ENCODE measurements around the gene MADCAM1. TPM values are rescaled to one million over a fixed set of nuclear protein-coding genes. Genes with fewer than 3 reads are reported as not detected.

Gene MADCAM1
- total and polyA plus RNA-seq, 10 donors = 3.0 to 33.6 (median 5.6) TPM

DNA sequence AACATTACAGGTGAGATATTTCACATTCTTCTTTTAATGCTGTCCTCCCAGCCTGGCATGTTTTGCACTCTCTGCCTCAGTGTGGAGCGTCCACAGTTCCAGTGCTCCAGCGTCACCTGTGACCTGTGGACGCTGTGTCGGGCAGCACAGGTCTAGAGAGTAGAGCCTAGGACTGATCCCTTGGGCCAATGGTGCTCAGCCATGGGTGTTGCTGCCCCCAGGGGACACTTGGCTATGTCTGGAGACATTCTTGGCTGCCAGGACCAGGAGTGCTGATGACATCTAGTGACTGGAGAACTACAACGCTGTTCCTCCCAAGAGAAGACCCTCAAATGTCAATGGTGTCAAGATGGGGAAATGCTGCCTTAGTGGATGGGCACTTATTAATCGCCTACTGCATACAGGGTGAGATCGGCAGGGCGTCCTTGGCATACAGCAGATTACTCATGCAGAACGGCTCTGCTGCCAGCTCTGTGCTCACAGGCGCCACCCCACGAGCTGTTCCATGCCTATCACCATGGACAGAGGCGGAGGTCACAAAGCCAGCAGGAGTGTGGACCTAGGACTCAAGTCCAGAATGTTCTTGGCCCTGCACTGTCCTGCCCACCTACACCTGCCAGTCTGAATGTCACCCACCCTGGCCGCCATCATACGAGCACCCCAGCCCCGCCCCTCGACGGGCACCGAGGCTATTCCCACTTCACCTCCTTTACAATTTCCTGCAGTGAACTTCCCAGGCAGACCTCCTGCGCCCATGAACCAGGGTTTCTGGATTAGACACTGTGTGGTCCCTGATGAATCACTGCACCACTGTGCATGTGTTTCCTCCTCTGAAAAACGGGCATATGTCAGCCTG is 13.9 kb upstream of the MADCAM1 start:
- Histone ChIP-seq H3K27ac (peak overlapping the region in 1 of 8 donors; percentile 11), H3K9me3 (peaks cover 0 to 15% (median 0%) of the 10 kb centered on the region in 8 donors), H3K36me3 (no peaks in the 10 kb centered on the region), H3K27me3 (replicated peaks in 1 of 7) (peaks cover 0 to 23% (median 5%) of the 10 kb centered on the region in 7 donors), H3K4me3 (no peak overlapping the region), H3K4me1 (peaks cover 0 to 9% (median 5%) of the 10 kb centered on the region in 6 donors)
- DNase-seq = peak; percentile 55
- TF ChIP-seq POLR2A (IDR thresholded peaks at IDR 0.05) (no peak), POLR2AphosphoS5 (IDR thresholded peaks at IDR 0.05) (no peak)
- TF ChIP-seq, protein P1, sequence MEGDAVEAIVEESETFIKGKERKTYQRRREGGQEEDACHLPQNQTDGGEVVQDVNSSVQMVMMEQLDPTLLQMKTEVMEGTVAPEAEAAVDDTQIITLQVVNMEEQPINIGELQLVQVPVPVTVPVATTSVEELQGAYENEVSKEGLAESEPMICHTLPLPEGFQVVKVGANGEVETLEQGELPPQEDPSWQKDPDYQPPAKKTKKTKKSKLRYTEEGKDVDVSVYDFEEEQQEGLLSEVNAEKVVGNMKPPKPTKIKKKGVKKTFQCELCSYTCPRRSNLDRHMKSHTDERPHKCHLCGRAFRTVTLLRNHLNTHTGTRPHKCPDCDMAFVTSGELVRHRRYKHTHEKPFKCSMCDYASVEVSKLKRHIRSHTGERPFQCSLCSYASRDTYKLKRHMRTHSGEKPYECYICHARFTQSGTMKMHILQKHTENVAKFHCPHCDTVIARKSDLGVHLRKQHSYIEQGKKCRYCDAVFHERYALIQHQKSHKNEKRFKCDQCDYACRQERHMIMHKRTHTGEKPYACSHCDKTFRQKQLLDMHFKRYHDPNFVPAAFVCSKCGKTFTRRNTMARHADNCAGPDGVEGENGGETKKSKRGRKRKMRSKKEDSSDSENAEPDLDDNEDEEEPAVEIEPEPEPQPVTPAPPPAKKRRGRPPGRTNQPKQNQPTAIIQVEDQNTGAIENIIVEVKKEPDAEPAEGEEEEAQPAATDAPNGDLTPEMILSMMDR (IDR thresholded peaks at IDR 0.05 in 8 of 11, conservative IDR thresholded peaks at IDR 0.05 in 3 of 11) = no peak
- intact Hi-C loops (cut with DNase I; ENCODE audit: low total_unique reads) = no loop called here
- 54 to 64% (median 62%) methylated on average over 19 to 20 of the region's 20 CpGs for WGBS, 5 donors

DNA sequence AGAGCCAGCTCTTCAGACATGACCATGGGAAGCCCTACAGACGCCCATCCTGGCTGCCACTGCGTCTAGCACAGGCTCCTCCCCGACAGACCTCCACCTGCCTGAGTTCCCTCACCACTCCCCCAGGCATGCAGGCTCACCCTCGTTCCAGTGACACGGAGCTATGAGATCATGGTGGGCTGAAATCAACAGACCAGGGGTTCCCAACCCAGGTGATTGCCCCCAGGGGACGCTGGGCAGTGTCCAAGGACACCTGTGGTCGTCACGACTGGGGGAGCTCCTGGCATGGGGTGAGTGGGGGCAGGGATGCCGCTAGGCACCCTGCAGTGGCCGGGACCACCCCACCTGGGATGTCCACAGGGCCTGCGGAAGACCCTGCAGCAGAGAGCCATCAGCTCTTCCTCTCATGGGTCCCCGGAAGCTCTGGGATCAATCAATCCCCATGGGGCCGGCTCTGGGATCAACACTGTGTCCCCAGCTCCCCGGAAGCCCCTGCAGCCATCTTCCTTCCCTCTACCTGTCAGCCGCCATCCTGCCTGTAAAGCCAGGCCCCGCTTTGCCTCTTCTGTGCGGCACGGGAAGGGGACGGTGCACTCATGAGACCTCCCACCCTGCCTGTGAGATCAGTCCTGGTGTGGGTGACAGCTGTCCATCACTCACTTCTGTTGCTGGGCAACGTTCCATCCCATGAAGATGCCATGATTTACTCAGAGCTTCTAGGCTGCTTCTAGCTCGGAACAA is 12.8 kb upstream of the MADCAM1 start:
- Histone ChIP-seq H3K36me3 (no peaks in the 10 kb centered on the region), H3K4me1 (peaks cover 0 to 16% (median 10%) of the 10 kb centered on the region in 6 donors), H3K4me3 (no peak overlapping the region), H3K27me3 (replicated peaks in 1 of 7) (peaks cover 0 to 23% (median 5%) of the 10 kb centered on the region in 7 donors), H3K9me3 (peaks cover 0 to 15% (median 0%) of the 10 kb centered on the region in 8 donors), H3K27ac (peak overlapping the region in 1 of 8 donors; percentile 11)
- 61 to 72% (median 65%) methylated on average over 17 to 21 of the region's 21 CpGs for WGBS, 5 donors
- intact Hi-C loops (cut with DNase I; ENCODE audit: low total_unique reads) = no loop called here
- DNase-seq = peak; percentile 36
- TF ChIP-seq, protein P1 (IDR thresholded peaks at IDR 0.05 in 8 of 11, conservative IDR thresholded peaks at IDR 0.05 in 3 of 11) = no peak
- TF ChIP-seq POLR2AphosphoS5 (IDR thresholded peaks at IDR 0.05) = no peak

DNA sequence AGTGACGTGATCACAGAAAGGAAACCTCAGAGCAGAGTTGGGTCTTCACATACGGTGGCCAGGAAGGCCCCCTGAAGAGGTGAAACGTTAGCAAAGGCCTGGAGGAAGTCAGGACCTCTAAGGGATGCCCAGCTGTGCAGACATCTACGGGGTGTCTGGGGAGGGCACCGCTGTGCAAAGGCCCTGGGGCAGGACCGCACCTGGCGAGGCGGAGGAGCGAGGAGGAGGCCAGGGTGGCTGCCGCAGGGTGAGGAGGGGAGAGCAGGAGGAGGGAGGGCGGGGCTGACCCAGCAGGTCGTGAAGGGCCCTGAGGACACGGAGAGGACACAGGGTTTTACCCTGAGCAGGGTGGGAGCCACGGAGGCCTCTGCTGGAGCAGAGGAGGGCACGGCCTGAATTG is 11.8 kb upstream of the MADCAM1 start:
- Histone ChIP-seq H3K4me1 (peaks cover under 1 to 19% (median 13%) of the 10 kb centered on the region in 6 donors), H3K36me3 (no peaks in the 10 kb centered on the region), H3K27me3 (replicated peaks in 1 of 7) (peaks cover 0 to 23% (median 5%) of the 10 kb centered on the region in 7 donors), H3K4me3 (no peak overlapping the region), H3K9me3 (peaks cover 0 to 15% (median 0%) of the 10 kb centered on the region in 8 donors), H3K27ac (no peak overlapping the region)
- no peak for TF ChIP-seq POLR2AphosphoS5 (IDR thresholded peaks at IDR 0.05)
- no peak for TF ChIP-seq POLR2A (IDR thresholded peaks at IDR 0.05)
- TF ChIP-seq, protein P1 (IDR thresholded peaks at IDR 0.05 in 8 of 11, conservative IDR thresholded peaks at IDR 0.05 in 3 of 11) = no peak
- intact Hi-C loops (cut with DNase I; ENCODE audit: low total_unique reads) = no loop called here
- 62 to 76% (median 70%) methylated on average over 15 of the region's 15 CpGs for WGBS, 5 donors
- DNase-seq = no peak

Data from spleen (tissue), 11 donors.